Fibroblast of lung (primary cell): ENCODE measurements around the gene GRB2.

Experiments used
- EZH2 ChIP-seq: IDR thresholded peaks from 2 replicates; pipeline ENCODE4 v1.5.1; 2012; ENCODE audit warnings: low read length, control low read depth, mild to moderate bottlenecking; ENCODE audit errors: missing control alignments
- TF ChIP-seq, protein P1 (sequence below), 2 donors: IDR thresholded peaks in 1 of 2; conservative IDR thresholded peaks in 1 of 2; 1 replicate in 1 of 2; 2 replicates in 1 of 2; pipeline ENCODE4 v1.5.1; 2011 to 2012; ENCODE audit warnings: low read length in 2 of 2, control low read depth in 1 of 2, inconsistent platforms in 1 of 2, low read depth in 1 of 2, mild to moderate bottlenecking in 1 of 2

DNA sequence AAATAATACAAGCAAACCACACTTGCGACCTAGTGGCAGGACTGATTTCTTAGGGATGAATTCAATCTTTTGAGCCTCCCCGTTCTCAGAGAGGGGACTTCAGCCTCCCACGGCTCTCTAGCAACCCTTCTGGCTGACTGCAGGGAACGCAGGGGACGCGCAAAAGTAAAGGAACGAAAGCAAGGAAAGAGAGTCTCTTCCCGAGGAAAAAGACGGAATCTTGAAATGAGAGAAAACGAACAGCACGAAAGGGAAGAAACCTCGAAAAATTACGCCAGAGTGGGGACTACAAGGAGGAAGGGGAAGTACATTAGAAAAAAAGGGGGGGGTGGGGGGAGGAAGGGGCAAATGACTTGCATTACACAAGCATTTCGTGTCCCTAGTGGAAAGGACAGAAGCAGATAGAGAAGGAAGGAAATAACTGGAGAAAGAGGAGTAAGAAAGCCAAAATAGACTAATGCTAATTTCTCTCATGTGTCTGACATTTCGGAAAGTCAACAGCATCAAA is 1.2 kb downstream of the GRB2 start:
- TF ChIP-seq, protein P1, sequence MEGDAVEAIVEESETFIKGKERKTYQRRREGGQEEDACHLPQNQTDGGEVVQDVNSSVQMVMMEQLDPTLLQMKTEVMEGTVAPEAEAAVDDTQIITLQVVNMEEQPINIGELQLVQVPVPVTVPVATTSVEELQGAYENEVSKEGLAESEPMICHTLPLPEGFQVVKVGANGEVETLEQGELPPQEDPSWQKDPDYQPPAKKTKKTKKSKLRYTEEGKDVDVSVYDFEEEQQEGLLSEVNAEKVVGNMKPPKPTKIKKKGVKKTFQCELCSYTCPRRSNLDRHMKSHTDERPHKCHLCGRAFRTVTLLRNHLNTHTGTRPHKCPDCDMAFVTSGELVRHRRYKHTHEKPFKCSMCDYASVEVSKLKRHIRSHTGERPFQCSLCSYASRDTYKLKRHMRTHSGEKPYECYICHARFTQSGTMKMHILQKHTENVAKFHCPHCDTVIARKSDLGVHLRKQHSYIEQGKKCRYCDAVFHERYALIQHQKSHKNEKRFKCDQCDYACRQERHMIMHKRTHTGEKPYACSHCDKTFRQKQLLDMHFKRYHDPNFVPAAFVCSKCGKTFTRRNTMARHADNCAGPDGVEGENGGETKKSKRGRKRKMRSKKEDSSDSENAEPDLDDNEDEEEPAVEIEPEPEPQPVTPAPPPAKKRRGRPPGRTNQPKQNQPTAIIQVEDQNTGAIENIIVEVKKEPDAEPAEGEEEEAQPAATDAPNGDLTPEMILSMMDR (conservative IDR thresholded peaks at IDR 0.05 in 1 of 2, IDR thresholded peaks at IDR 0.05 in 1 of 2; ENCODE audit: low read depth in 1 of 2, low read length in 2 of 2), result peak; percentile 98 to 99
- no peak for TF ChIP-seq EZH2
